SU-DHL-6 (cell line): ENCODE results near the gene L3MBTL4.

Experiments
- H2AFZ ChIP-seq: fragments of 200-600 bp; sonication (generic); 2 replicates; pipeline ENCODE4 v1.6.1; 2014; ENCODE audit warnings: low read depth, mild to moderate bottlenecking, moderate library complexity, mixed read lengths, antibody characterized with exemption, low read length; ENCODE audit not compliant: severe bottlenecking
- H3F3A ChIP-seq: fragments of 200-600 bp; shearing (Covaris generic); 2 replicates; pipeline ENCODE4 v1.6.0; 2016; ENCODE audit warnings: antibody characterized with exemption, mild to moderate bottlenecking; ENCODE audit not compliant: insufficient read depth
- H3K27ac ChIP-seq: fragments of 200-600 bp; sonication (generic); 2 replicates; pipeline ENCODE4 v1.5.1; 2016; ENCODE audit warnings: low read depth, mild to moderate bottlenecking, low read length, moderate library complexity, mixed read lengths
- H3K27me3 ChIP-seq: fragments of 200-600 bp; sonication (generic), shearing (Covaris generic); 2 replicates; pipeline ENCODE4 v1.6.0; 2014; ENCODE audit warnings: mild to moderate bottlenecking, low read length
- H3K36me3 ChIP-seq: fragments of 200-600 bp; sonication (generic); 2 replicates; pipeline ENCODE4 v1.6.1; 2014; ENCODE audit warnings: mild to moderate bottlenecking, low read length, mixed read lengths
- H3K4me2 ChIP-seq: fragments of 300-600, 200-600 bp; shearing (Covaris generic), sonication (generic); 2 replicates; pipeline ENCODE4 v1.6.0; 2014; ENCODE audit warnings: low read length, low read depth, mild to moderate bottlenecking; ENCODE audit not compliant: poor library complexity, severe bottlenecking
- H3K4me3 ChIP-seq: fragments of 200-600 bp; sonication (generic); 2 replicates; pipeline ENCODE4 v1.5.1; 2014; ENCODE audit warnings: antibody characterized with exemption, low read length, mild to moderate bottlenecking, mixed read lengths; ENCODE audit not compliant: insufficient read depth, poor library complexity, severe bottlenecking
- H3K79me2 ChIP-seq: fragments of 200-600 bp; sonication (generic); 2 replicates; pipeline ENCODE4 v1.6.1; 2014; ENCODE audit warnings: mild to moderate bottlenecking, low read length, moderate library complexity; ENCODE audit not compliant: insufficient read depth
- H3K9ac ChIP-seq: fragments of 200-600 bp; sonication (generic); 2 replicates; pipeline ENCODE4 v1.7.0; 2014; ENCODE audit warnings: mild to moderate bottlenecking, low read length
- H3K9me2 ChIP-seq: fragments of 200-600 bp; sonication (generic); replicated peaks from 2 replicates; pipeline ENCODE4 v1.6.1; 2014; ENCODE audit warnings: low read length; ENCODE audit not compliant: insufficient read depth
- H3K9me3 ChIP-seq: fragments of 200-600 bp; sonication (generic); 2 replicates; pipeline ENCODE4 v1.6.1; 2014; ENCODE audit warnings: low read length, mixed read lengths; ENCODE audit not compliant: insufficient read depth
- H4K20me1 ChIP-seq: fragments of 200-600 bp; sonication (generic); 2 replicates; pipeline ENCODE4 v1.6.1; 2014; ENCODE audit warnings: low read depth, mild to moderate bottlenecking, antibody characterized with exemption, low read length, moderate library complexity, mixed read lengths
- CTCF ChIP-seq: fragments of 200-600 bp; sonication (generic); IDR thresholded peaks from one replicate; pipeline ENCODE4 v1.5.1; 2017; ENCODE audit warnings: antibody characterized with exemption, mild to moderate bottlenecking, low read length, moderate library complexity; ENCODE audit not compliant: insufficient read depth, poor library complexity, severe bottlenecking
- EZH2phosphoT487 ChIP-seq: fragments of 200-600 bp; sonication (generic), shearing (Covaris generic); conservative IDR thresholded peaks from 2 replicates; pipeline ENCODE4 v1.6.1; 2018; ENCODE audit warnings: mild to moderate bottlenecking, antibody characterized with exemption, low read length, moderate library complexity, mixed read lengths

Gene L3MBTL4

GRCh38 chr18:6406910-6407470, 7.7 kb downstream of the L3MBTL4 start:
- H3K9me2 ChIP-seq = no peaks in the 10 kb centered on the region
- no peaks in the 10 kb centered on the region for H3K79me2 ChIP-seq
- no peak overlapping the region for H3K4me3 ChIP-seq

GRCh38 chr18:6406075-6406909, 8.4 kb downstream of the L3MBTL4 start:
- Histone ChIP-seq H3K9me2 (no peaks in the 10 kb centered on the region), H3K79me2 (no peaks in the 10 kb centered on the region), H3K4me3 (no peak overlapping the region), H3F3A (no peaks in the 10 kb centered on the region), H2AFZ (no peak overlapping the region), H3K27ac (no peak overlapping the region), H3K4me2 (no peak overlapping the region), H3K27me3 (no peaks in the 10 kb centered on the region), H3K36me3 (no peaks in the 10 kb centered on the region), H3K9ac (no peak overlapping the region), H3K9me3 (no peaks in the 10 kb centered on the region), H4K20me1 (no peaks in the 10 kb centered on the region)
- TF ChIP-seq EZH2phosphoT487 (no peak), CTCF (no peak)

More at GRCh38 chr18:6406910-6407470, 7.7 kb downstream of the L3MBTL4 start:
- Histone ChIP-seq H3F3A (no peaks in the 10 kb centered on the region), H2AFZ (no peak overlapping the region), H3K9me3 (no peaks in the 10 kb centered on the region), H3K36me3 (no peaks in the 10 kb centered on the region), H3K9ac (no peak overlapping the region), H3K27me3 (no peaks in the 10 kb centered on the region), H4K20me1 (no peaks in the 10 kb centered on the region), H3K27ac (no peak overlapping the region), H3K4me2 (no peak overlapping the region)
- no peak for TF ChIP-seq CTCF
- TF ChIP-seq EZH2phosphoT487 = no peak

DNA sequence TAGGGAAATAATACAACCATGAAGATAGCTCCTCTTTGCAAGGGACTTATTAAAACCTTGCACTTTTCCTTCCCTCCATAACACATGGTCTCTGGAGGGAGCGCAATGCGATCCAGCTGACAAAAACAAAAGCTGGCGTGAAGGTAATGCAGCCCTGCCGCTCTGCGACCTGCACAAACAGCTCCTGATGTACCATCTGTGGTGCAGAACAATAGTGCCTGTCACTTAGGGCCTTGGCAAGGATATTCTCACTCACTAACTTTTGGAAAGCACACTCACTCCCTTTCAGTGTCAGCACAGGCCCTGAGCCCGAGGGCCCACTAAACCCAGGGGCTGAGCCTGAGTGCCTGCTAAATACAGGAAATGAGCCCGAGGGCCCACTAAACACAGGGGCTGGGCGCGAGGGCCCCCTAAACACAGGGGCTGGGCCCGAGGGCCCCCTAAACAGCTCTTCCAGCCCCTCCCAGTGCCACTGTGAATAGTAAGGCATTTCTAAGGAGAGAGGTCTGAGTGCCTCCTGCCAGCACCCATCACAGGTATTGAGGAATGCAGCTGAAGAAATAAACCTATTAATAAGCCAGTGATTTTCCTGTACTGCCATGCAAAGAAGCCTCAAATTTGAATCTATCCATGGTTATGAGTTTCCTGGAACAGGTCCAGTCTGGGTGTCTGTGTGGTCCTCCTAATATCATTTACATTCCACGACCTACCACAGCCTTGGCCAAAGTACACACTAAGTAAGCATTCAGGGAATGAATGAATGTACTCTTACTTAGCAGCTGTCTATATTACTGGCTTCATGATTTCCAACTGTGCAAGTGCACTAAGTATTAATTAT, 9.3 kb downstream of the L3MBTL4 start:
- H3K9me3 ChIP-seq = no peaks in the 10 kb centered on the region
- no peak overlapping the region for H3K9ac ChIP-seq

More for the DNA sequence above, 9.3 kb downstream of the L3MBTL4 start:
- Histone ChIP-seq H3K79me2 (no peaks in the 10 kb centered on the region), H3K4me3 (no peak overlapping the region), H3K9me2 (no peaks in the 10 kb centered on the region), H3K4me2 (no peak overlapping the region), H2AFZ (no peak overlapping the region), H3K27me3 (no peaks in the 10 kb centered on the region), H4K20me1 (no peaks in the 10 kb centered on the region), H3K36me3 (no peaks in the 10 kb centered on the region), H3K27ac (no peak overlapping the region), H3F3A (no peaks in the 10 kb centered on the region)
- TF ChIP-seq EZH2phosphoT487 (no peak), CTCF (no peak)
